Measurements from ENCODE around the gene HSP90AB1.
"Not testable (repeated sequence)": the region's sequence is repeated elsewhere in the genome, so short reads cannot be mapped to it uniquely, and the experiment has no call there.

HSP90AB1 gene

DNA sequence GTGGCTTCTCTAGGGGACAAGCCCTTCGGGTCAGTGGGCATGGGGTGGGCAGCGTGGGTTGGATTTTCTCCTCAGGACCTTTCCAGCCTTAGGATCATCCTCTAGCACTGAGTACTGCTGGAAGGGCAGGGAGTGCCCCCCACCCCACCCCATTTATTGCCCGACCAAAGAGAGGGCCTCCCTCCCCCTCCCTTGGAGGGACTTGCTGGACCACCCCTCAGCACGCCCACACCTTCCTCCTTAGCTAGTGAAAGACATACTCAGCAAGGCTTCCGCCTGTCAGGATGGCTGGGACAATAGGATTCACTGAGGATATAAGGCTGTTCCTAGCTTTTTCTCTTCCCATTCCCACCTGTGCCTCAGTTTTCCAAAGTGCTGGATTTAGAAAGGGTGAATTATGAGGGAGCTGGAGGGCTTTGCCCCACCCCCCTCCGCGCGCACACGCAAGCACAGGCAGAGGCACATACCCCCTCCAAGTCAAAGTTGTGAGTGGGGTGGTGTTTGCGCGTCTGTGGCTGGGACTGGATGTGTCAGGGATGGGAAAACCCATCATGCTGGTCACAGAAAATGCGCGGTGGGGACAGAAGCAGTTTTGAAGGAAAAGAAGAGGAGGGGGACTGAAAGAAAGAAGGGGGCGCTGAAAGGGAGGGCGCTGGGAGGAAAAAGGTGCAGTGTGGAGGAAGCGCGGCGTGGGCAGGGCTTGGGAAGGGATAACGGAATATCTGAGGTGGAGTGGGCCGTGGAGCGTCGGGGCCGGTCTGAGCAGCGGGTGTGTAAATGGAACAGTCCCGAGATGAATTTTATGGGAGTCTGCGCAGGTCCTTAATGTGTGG is 24.2 kb upstream of the HSP90AB1 start:
- no peak for DNase-seq

DNA sequence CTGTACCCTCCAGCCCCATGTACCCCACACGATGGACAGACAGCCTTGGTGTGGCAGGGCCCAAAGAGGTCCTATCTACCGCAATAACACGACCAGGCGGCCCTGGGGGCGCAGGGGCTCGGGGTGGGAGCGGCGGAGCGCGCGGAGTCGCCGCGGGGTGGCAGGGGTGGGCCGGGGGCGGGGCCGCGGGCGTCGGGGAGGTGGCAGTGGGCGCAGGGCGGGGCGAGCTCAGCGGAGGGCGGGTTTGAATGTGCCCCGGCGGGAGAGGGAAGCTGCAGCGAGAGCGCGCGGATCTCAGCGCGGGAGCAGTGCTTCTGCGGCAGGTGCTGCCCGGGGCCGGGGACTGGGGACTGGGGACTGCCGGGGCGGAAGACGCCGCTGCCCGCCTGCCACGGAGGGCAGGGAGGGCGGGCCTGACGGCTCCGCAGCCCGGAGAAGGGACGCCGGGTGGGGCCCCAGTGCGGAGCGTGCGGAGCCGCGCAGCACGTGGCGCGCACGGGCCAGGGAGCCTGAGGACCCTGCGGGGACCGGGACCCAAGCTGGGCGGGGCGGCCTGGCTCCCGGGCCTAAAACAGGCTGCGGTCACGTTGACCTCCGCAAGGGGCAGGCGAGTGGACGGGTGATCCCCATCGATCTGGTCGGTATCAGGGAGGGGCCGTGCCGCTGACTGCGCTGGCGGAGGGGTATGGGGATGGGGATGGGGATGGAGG is 23.4 kb upstream of the HSP90AB1 start, which contains the start of gene SLC29A1:
TSS of gene SLC29A1 (plus strand) at position 277 of the 710 bp plus-strand sequence. CDS start 3,719 bp downstream, outside the sequence.
- DNase-seq, result peak; percentile 83

DNA sequence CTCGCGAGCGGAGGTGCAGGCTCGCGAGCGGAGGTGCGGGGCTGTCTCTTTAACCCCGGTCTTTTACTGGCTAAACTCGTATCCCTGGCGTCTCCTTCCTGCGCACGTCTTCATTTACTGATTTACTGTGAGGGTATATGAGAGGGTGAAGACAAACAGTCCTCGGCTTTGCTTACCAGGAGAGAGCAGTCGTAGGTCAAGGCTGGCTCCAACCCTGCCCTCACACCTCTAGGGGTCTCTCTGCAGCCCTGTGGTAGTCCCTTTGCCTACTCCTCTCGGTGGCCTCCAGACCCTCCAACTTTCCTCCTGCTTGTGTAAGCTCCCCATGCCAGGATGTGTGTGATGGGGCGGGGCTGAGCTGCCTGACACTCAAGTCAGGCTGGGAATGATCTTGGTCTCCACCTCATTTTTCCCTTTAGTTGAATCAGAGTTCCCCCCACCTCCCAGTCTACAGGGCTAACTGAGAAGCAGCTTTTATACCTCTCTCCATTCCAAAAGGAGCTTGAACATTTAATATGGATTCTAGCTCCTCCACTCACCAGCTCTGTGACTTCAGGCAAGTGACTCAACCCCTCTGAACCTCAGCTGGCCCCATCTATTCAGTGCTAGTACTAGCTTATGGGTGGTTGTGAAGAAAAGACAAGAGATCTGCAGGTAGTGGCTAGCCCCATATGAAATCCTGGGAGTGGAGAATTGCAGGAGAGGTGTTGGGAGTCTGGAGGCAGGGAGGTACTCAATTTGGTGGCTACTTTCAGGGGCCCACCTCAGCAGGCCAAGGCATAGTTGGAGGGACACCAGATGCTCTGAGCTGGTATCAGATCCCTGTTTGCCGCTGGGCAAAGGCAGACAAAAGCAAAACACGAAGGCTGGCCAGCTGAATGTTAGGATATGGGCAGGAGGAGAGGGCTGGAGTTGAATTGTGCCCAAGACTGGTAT is 22.6 kb upstream of the HSP90AB1 start:
- DNase-seq, result no peak

DNA sequence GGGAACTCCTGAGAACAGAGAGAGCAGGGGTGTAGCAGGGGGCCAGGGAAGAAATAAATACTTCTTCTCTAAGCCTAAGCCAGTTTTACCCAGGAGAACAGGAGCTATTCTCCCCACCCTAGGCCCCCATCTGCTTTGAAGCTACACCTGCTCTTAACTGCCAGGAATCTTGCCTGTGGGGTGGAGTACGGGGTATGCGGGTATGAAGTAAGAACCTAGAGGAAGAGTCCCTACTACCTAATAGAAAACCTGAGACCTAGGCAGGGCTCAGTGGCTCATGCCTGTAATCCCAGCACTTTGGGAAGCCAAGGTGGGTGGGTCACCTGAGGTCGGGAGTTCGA is 22.0 kb upstream of the HSP90AB1 start:
- DNase-seq, result no peak

DNA sequence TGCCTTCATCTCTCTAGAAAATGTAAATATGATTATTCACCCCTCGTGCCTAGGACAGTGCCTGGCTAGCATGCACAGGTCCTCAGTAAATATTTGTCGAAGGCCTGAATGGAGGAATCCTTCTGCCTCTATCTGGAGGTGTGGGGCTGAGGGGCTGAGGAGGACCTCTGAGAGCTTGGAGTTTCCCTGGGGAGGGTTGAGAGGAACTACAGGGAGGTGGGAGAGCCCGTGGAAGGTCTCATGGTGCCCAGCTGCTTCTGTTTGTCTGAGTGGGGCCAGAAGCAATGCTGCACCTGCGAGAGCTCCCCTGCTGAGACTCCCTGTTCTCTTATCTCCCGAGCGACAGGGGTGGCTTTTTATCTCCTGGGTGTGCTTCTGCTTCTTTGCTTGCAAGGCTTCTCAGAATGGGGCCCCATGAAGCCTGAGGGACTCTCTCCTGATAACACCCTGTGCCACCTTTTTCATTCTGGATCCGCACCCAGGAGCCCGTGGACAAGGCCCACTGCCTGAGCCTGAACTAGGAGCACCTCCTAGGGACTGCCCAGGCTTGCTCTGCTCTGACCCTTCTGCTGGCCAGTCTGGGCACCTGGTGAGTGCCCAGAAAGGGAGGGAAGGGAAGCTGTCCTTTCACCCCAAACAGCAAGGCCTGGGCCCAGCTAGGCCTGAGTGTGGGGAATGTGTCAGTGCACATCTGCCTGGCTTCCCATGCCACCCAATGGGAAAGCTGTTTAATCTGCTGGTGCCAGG is 21.1 kb upstream of the HSP90AB1 start:
- no peak for DNase-seq

DNA sequence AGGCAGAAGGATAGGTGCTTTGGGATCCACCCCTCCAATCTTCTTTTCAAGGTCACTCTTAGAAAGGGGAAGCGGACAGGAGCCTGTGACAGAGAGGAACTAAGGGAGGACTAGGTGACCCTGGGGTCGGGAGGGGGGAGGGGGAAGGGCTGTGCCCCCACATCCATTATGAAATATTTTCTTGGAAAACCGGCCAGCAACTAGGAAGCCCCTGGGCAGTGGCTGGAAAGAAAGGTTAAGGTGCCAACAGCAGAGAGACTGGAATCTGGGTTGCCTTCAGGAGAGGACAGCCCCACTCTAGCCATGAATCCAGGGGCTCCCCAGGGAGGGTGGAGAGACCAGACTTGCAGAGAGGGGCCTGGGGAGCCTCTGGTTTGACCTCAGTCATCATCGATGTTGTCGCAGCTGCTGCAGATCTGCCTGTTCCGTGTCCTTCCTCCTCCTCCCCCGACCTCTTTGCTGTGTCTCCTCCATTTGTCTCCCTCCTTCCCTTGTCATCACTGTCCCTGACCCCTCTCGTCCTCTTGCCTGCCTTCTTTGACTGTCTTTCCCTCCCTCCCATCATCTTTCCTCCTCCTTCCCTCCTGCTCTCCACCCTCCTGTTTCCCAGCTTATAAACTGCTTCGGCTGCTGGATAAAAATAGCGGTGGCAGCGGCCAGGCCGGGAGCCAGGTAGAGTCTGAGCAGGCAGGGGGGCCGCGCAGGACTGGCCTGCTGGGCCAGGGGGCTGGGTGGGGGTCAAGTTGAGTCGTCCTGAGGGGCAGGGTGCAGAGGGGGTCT is 20.3 kb upstream of the HSP90AB1 start:
- no peak for DNase-seq

DNA sequence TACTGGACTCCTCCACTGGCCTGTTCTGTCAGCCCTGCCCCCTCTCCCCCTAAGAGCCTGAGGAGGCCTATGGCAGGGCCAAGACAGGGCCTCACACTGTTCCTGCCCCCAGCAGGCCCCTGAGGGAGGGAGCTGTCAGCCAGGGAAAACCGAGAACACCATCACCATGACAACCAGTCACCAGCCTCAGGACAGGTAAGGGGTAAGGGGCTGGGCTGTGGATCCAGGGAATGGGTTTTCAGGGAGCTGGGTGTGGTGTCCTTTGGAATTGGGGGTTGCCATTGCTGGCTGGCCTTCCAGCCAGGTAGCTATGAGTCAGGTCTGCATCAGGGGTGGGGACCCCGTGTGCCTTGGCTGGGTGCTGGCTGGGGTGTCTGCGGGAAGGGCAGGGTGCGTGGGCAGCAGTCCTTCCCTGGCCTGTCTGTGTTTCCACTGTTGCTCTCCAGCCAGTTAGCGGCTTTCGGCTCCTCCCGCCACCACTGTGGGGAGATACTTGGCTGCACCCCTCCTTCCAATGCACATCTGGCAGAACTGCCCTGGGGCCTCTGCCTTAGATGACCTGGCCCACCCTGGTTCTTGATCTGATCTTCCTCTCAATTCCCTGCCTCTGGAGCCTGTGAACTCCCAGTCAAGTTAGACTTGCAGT is 19.6 kb upstream of the HSP90AB1 start:
- no peak for DNase-seq

DNA sequence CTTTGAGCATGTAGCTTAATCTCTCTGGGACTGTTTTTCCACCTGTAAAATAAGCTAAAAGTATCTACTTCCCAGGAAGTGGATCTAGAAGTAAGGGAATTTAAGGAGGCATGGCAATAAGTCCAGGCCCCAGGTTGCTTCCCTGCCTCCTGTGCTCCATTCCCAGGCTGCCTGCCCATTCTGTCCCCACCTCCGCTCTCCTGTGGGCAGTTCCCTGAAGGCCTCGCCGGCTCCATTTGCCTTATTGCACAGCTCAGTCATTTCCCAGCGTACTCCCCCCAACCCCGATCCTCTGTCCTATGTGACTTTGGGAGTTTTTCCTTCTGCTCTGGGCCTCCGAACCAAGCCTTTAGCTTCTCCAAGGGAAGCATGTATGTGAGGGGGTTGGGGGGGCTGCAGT is 18.9 kb upstream of the HSP90AB1 start:
- no peak for DNase-seq

DNA sequence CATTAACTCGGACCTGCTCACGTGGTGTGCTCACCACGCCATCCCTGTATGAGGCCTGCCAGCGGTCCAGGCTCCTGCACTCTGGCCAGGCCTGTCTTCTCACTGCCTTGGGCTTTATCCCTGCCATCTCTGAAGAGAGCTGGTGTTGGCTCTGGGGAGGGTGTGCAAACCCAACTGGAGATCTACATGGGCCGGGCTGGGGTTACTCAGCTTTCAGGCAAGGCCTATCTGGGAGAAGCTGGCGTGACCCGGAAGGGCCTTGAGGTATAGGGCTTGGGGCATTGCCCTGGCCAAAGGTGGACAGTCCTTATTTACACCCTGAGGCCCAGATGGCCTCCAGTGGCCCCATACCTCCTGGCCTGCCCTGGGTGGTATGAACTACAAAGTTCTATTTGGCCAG is 18.5 kb upstream of the HSP90AB1 start:
- DNase-seq, result no peak

DNA sequence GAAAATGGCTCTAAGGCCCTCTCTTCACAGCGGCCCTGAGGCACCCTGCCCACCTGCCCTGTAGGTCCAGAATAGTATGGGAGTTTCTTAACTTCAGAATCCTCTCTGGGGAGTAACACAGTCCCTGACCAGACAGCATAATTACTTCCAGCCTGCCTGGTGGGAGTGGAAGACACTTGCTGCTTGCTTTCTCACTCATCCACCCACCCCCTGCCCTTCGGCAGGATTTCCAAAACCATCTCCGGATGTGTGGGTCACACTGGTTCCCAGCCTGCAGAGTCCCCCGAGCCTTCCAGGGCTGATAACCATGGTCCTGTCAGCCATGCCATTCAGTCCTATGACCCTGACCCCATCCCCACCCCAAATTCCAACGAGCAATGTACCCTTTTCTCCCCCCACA is 18.1 kb upstream of the HSP90AB1 start:
- no peak for DNase-seq

DNA sequence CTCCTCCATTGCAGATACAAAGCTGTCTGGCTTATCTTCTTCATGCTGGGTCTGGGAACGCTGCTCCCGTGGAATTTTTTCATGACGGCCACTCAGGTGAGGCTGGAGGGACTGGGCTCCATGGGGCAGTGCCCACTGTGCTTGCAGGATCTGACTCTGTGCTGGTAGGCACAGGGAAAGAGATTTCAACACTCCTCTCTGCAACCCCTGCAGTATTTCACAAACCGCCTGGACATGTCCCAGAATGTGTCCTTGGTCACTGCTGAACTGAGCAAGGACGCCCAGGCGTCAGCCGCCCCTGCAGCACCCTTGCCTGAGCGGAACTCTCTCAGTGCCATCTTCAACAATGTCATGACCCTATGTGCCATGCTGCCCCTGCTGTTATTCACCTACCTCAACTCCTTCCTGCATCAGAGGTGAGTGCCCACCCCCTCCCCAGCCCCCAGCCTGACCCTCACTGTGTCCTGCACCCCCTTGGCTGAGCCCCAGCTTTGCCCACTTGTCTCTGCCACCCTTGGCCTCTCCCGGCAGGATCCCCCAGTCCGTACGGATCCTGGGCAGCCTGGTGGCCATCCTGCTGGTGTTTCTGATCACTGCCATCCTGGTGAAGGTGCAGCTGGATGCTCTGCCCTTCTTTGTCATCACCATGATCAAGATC is 17.4 kb upstream of the HSP90AB1 start:
- no peak for DNase-seq

DNA sequence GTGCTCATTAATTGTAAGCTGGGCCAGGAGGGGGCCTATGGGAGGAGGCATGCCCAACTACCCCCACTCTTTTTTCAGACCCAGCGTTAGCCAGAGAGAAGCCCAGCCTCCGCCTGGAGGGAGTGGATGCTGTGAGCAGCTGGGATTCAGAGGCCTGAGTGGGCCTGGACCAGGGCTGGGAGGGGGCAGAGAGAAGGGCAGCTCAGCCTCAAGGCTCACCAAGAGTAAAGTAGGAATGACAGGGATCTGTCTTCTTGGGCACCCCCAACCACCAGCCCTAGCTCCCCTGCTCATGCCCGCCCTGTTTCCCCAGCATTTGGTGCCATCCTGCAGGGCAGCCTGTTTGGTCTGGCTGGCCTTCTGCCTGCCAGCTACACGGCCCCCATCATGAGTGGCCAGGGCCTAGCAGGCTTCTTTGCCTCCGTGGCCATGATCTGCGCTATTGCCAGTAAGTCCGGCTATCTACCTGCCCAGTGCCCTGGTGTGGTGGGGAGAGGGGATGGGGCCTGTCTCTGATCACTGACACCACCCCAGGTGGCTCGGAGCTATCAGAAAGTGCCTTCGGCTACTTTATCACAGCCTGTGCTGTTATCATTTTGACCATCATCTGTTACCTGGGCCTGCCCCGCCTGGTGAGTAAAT is 16.7 kb upstream of the HSP90AB1 start:
- no peak for DNase-seq

DNA sequence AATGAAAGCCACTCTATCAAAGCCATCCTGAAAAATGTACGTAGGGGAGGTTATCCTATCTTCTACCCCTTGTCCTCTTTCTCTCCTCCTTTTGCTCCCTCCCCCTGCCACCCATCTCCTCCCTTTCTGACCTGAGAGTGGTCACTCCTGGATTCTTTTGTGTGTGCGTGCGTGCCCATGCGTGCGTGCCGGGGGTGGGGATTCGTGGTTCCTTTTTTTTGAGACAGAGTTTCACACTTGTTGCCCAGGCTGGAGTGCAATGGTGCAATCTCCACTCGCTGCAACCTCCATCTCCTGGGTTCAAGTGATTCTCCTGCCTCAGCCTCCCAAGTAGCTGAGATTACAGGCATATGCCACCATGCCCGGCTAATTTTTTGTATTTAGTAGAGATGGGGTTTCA is 15.5 kb upstream of the HSP90AB1 start:
- DNase-seq, result not testable (repeated sequence)

DNA sequence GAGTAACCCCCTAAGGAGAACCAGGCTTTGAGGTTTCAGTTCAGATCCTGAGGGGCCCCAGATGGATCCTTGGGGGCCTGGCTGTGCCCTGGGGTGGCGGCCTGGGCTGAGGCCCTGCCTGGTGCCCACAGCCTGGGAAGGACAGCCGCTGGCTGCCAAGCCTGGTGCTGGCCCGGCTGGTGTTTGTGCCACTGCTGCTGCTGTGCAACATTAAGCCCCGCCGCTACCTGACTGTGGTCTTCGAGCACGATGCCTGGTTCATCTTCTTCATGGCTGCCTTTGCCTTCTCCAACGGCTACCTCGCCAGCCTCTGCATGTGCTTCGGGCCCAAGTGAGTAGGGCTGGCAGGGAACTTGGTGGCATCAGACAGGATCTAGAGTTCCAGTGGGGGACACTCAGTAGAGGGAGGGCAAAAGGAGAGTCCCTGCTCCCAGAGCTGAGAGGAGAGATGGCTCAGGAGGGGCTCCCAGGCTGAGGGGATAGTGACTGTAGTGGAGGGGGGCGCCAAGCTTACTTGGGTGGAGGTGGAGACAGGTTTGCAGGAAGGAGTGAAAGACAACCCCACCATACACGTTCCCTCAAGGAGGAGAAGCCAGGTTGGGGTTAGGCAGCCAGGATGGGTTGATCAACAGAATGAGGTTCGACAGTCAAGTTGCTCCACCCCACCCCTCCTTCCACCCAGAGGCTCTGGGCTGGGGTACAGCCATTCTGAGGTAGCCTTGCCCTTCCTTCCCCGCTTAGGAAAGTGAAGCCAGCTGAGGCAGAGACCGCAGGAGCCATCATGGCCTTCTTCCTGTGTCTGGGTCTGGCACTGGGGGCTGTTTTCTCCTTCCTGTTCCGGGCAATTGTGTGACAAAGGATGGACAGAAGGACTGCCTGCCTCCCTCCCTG is 14.0 kb upstream of the HSP90AB1 start:
- DNase-seq, result no peak

DNA sequence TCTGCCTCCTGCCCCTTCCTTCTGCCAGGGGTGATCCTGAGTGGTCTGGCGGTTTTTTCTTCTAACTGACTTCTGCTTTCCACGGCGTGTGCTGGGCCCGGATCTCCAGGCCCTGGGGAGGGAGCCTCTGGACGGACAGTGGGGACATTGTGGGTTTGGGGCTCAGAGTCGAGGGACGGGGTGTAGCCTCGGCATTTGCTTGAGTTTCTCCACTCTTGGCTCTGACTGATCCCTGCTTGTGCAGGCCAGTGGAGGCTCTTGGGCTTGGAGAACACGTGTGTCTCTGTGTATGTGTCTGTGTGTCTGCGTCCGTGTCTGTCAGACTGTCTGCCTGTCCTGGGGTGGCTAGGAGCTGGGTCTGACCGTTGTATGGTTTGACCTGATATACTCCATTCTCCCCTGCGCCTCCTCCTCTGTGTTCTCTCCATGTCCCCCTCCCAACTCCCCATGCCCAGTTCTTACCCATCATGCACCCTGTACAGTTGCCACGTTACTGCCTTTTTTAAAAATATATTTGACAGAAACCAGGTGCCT is 13.3 kb upstream of the HSP90AB1 start:
- no peak for DNase-seq

DNA sequence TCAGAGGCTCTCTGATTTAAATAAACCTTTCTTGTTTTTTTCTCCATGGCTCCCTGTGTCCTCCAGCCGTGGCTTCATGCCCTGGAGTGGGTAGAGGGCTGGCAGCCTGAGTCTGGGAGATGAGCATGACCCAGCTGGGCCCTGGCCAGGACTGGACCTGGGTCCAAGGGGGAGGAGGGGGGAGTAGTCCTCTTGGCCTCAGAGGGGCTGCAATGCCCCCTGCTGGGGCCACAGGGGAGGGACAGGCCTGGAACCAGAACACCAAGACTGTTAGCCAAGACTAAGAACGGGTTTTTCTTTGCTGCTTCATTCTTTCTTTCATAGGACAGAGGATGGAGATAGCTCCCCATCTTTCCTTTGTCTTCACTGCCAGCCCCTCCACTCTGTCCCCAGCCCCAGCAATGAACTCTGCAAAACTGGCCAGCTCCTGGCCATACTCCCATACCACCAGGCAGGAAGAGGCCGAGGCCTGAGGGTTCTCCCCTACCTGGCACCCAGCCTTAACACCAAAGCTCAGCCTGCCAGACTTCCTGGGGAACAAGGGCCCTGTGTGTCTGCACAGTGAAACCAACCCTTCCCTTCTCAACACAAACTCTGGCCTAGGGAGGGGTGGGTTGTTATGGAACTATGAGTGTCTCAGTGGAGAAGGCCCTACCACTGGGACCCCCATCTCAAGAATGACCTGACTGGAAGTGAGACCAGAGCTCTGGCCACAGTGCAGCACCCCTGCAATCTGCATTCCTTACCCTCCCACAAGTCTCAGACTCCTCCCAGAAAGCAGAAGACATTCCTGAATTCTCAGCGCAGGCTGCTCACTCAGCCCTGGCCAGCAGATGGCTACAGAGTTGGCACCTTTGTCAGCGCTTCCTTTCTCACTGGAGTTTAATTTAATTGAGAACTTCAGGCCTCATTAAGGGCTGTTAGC is 12.5 kb upstream of the HSP90AB1 start:
- DNase-seq, result no peak

DNA sequence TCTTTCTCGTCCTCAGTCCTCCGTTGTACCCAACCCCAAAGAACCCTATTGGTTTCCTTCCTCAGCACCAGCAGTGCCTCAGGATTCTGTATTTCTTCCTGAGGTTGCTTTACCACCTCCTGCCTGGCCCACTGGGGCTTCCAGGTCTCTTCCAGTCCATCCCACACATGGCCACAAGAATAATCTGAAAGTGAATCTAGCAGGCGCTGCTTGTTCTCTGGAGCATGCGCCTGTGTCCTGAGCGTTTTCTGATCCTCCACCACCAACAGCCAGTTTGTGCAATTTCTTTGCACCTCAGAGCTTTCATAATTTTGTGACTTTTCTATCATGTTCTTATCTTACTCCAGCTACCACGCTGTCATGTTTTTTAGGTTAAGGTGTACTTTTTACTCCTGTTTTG is 11.6 kb upstream of the HSP90AB1 start:
- no peak for DNase-seq

All from CD4-positive, alpha-beta T cell treated with Interleukin-15 for 1 hour (primary cell).